Activated T-cell treated with anti-CD3 and anti-CD28 coated beads for 1 hour (primary cell): Measurements from ENCODE around the gene WSCD1.

ENCODE experiments used
- DNase-seq: peaks from one replicate; pipeline ENCODE4 v3.0.0-alpha.2; 2020; ENCODE audit warnings: low read depth

The WSCD1 gene

GRCh38 chr17:6061290-6061689, 8.9 kb upstream of the WSCD1 start:
- DNase-seq = no peak

GRCh38 chr17:6064868-6065267, 5.3 kb upstream of the WSCD1 start:
- DNase-seq = no peak

GRCh38 chr17:6065351-6065750, 4.8 kb upstream of the WSCD1 start:
- no peak for DNase-seq

GRCh38 chr17:6066183-6066948, 3.8 kb upstream of the WSCD1 start:
- DNase-seq = no peak

GRCh38 chr17:6067060-6067459, 3.1 kb upstream of the WSCD1 start:
- no peak for DNase-seq

DNA sequence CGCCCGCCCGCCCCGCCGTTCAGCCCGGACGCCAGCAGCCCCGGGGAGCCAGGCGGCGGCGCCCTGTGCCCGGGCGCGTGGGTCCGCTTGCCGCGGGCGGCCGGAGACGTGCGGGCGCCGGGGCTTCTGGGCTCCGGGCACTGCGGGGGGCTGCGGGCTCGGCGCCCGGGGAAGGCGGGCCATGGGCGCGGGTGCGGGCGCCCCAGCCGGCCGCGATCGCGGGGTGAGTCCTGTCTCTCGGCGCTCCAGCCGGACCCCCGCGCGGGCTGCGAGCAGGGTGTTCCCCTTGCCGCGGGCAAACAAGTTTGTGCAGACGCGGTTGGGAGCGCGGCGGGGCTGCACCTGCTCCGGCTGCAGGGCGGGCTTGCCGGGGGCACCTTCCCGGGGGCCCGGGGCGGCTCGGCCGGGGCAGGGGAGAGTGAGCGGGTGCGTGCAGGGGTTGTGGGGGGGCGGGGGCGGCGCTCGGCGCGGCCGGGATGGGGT, 292 bp downstream of the WSCD1 start:
- no peak for DNase-seq

DNA sequence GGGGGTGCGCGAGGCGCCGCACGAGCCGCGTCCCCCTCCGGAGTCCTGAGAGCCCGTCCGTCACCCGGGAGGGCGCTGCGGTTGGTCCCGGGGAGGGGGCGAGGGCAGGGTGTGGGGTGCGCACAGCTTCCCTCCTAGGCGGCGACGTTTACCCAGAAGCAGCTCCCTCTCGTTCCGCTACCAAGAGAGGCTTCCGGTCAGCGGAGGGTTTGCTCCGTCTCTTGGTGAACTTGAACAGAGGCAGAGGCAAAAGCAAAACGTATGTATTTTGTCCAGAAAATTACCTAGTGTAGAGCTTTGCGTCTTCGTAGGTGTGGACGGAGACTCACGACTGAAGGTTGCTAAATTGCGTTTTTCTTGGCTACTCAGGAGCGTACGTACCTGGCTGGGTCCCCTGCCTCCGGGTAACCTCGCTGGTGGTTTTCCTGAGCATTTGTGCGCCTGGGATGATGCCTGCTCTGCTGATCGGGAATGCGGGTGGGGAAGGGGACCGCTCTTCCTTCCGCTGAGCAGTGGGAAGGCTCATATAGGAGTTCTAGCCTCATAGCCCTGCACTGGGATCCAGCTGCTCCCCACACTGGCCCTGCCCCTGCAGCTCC, 833 bp downstream of the WSCD1 start:
- DNase-seq = no peak

DNA sequence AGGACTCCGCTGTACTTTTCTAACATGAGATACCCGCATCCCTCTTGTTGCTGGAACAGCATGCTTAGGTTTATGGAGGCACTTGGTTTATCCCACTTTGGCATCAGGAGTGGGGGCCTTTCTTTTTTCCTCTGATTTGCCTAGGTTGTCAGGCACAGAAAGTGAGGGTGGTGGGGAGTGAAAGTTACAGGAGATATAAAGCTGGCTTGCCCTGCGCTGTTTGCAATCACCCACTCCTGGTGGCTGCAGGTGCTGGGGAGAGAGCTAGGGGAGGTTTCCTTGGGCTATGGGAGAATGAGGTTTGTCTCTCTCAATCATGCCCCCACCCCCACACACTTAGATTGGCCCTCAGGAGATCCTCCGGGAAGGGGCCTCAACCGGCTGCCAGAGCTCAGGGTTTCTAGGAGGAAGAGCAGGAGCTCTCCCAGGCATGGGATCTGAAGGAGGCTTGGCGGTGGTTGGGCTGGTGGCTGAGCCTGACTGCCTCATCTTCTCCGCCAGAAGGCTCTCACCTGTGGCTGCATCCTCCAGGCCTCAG, 1.4 kb downstream of the WSCD1 start:
- no peak for DNase-seq

GRCh38 chr17:6072157-6072556, 2.0 kb downstream of the WSCD1 start:
- DNase-seq = no peak

- DNase-seq = no peak
These were observed 2.4 kb downstream of the WSCD1 start for GRCh38 chr17:6072611-6073010.

DNA sequence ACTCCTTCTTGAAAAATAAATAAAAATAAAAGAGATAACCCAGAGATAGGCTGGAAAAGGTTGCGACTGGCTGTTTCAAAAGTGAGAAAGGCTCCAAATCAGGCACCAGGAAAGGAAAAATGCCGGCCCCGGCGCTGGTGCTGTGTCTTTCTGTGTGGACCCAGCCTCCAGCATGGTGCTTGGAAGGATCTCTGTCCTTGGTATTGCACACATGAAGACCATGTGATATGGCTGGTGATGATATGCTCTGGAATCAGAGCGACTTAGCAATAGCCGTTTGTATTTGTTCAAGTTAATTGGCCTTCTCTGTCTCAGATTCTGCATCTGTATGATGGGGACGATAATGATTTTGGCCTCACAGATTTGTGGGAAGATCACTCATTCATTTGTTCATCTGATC, 3.4 kb downstream of the WSCD1 start:
- DNase-seq = no peak

GRCh38 chr17:6075050-6075449, 4.9 kb downstream of the WSCD1 start:
- no peak for DNase-seq

- no peak for DNase-seq
These were observed 5.7 kb downstream of the WSCD1 start for GRCh38 chr17:6075845-6076244.

- no peak for DNase-seq
These were observed 7.6 kb downstream of the WSCD1 start for GRCh38 chr17:6077752-6078151.

DNA sequence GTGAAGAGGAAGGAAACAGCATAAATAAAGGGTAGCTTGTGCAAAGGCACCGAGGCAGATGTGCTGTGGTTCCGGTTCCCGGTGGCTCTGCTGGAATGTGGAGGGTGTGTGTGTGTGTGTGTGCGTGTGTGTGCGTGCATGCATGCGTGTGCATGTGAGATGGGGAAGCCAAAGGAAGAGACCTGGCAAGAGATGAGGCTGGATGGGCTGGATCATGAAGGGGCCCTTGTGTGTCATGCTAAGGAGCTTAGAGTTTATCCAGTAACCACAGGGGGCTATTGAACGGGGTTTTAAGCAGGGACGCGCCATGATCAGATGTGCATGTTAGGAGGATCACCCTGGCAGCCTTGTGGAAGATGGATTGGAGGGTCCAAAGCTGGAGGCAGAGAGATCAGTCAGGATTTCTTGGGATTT, 8.3 kb downstream of the WSCD1 start:
- DNase-seq = no peak

GRCh38 chr17:6079155-6079888, 9.1 kb downstream of the WSCD1 start:
- no peak for DNase-seq

GRCh38 chr17:6079960-6080359, 9.8 kb downstream of the WSCD1 start:
- DNase-seq = no peak

DNA sequence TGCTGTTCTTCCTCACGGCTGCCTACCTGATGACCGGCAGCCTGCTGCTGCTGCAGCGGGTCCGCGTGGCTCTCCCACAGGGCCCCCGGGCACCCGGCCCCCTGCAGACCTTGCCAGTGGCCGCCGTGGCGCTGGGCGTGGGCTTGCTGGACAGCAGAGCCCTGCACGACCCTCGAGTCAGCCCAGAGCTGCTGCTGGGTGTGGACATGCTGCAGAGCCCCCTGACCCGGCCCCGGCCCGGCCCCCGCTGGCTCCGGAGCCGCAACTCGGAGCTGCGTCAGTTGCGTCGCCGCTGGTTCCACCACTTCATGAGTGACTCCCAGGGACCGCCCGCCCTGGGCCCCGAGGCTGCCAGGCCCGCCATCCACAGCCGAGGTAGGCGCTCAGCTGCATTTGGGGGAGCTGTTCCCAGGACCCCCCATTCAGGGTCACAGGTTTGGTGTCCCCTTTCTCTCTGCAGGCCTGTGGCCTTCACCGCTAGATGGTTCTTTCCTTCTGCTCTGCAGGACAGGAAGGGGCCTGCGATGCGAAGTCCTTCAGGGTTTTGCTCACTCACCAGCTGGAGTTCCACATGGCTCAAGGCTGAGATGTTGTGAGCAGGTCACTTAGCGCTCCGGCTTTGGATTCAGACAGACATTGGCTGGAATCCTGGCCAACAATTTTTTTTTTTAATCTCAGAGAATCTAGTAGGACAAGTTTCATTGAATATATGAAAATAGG, 10.7 kb downstream of the WSCD1 start:
- DNase-seq = no peak

DNA sequence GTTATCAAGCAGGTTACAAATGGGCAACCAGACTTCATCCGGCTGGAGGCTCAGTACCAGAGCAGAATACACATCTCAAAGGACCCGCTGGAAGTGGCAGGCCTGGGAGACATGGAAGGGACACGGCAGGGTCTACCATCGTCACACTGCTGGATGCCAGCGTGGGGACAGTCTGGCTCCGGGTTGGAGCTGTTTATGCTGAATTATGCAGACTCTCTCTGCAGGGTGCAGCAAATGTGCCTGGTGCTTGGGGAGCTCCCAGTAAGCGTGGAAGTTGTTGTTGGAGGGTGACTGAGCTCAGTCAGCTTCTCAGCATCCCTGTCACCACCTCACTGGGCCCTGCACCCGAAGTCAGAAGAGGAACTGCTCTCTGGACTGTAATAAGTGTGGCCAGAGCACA, 12.2 kb downstream of the WSCD1 start:
- DNase-seq = no peak

DNA sequence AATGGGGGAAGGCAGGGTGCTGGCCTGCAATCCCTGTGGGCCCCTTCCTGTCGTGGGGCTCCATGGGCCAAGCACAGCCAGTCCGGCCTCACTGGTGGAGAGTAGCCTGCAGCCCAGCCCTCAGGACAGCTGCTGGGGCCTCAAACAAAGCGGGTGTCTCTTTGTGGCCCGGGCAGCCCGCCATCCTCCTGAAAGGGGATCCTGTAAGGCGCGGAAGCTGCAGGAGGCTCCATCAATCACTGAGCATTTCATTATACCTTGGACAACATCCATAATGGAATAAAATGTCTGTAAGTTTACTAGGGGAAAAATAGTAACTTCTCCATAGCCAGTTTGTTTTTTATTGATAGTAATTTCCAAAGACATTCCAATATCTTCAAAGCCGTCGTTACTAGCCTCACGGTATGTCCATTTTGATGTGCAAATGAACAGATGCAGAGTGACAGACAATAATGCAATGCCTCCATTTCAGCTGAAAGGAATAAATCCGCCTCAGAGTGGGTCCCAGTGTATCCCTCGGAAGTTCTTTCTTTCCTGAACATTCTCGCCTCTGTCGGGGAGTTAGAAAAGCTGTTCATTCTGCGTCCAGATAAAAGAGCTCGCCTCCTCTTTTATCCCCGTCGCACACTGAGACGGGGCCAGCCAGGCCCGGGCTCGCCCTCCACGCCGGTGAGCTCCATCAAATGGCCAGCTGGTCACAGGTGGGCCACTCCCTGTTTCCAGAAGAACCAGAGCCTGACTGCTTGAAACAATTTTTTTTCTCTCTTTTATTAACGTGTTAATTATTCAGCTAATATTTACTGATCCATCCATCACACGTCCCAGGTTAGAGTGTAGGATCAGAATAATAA, 14.4 kb downstream of the WSCD1 start:
- DNase-seq = no peak

DNA sequence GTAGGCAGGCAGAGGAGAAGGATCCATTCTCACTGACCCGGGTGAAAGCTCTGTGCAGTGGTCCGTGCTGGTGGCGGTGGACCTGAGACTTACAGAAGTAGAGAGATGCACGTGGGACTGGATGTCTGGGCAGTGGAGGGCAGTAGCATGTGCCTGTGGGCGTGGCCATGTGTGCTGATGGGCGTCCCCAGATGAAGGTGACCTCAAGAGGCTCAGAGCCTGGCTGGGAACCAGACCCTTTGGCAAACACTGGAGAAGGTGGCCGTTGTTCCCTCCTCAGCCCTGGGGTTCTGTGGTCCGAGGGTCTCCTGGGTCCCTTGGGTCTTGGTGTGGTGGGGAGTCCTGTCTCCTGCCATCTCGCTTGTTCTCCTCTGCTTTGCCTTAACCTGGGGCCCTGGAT, 15.6 kb downstream of the WSCD1 start:
- no peak for DNase-seq
